Measurements from ENCODE around the gene TPCN1. TPM values are rescaled to one million over a fixed set of nuclear protein-coding genes. Genes with fewer than 3 reads are reported as not detected.

Gene TPCN1
- total RNA-seq, 1 experiment from 2014 or later = 29.7 TPM

DNA sequence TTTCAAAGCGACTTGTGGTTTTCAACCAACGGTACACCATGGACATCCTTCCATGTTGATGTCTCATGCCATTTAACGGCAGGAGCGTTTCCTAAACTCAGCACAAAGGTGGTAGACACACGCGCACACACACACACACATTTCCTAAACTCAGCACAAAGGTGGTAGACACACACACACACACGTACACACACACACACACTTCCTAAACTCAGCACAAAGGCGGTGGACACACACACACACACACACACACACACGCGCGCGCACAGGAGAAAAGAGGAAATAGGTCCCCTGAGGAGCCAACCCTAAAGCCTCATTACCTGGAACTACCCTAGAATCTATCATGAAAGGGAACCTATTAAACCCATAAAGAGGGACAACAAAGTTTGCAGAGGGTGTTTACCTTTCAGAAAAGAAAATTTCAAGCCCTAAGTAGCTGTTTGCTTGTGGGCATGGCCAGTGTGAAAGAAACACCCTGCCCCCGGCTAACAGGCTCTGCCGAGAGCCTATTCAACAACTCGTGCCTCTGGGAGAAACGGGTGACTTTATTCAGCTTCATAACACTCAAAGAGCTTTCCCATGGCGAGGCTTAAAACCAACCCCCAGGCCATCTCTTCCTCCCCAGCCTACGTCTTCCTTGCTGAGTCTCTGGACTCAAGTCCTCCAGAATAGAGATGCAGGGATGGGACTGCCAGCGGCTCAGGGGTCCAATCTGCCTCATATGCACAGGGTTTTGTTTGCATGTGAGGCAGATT is 81.8 kb downstream of the TPCN1 start:
- Histone ChIP-seq H4K20me1 (ENCODE audit: insufficient read depth) (no peaks in the 10 kb centered on the region), H2AFZ (ENCODE audit: low read depth, low read length, poor library complexity, severe bottlenecking) (no peak overlapping the region), H3K79me2 (ENCODE audit: insufficient read depth, low read length) (no peaks in the 10 kb centered on the region), H3K4me3 (replicated peaks in 1 of 2; ENCODE audit: low read depth in 1 of 2, low read length in 2 of 2) (no peak overlapping the region), H3K9me2 (ENCODE audit: insufficient read depth) (no peaks in the 10 kb centered on the region), H3K4me1 (ENCODE audit: control insufficient read depth in 1 of 2, insufficient read depth in 2 of 2, low read length in 2 of 2) (peaks cover 22 to 33% of the 10 kb centered on the region in 2 experiments), H3K4me2 (ENCODE audit: low read length) (no peak overlapping the region), H3K27ac (ENCODE audit: low read depth, low read length) (no peak overlapping the region), H3K9ac (ENCODE audit: low read length) (no peak overlapping the region), H3K27me3 (ENCODE audit: insufficient read depth, low read length) (no peaks in the 10 kb centered on the region), H3K36me3 (ENCODE audit: control insufficient read depth in 1 of 2, insufficient read depth in 2 of 2, low read length in 2 of 2) (peaks cover 3 to 14% of the 10 kb centered on the region in 2 experiments; a peak in 3 of 4 replicates), H3K9me3 (ENCODE audit: control insufficient read depth in 1 of 2, insufficient read depth in 1 of 2, low read depth in 1 of 2, low read length in 2 of 2) (no peaks in the 10 kb centered on the region)
- intact Hi-C loops (cut with micrococcal nuclease) = no loop called here
- POLR2A ChIA-PET = no interaction called here
- no peak for DNase-seq (ENCODE audit: low read depth, low spot score)
- CTCF ChIA-PET = no interaction called here
- ATAC-seq = no peak
- RAD21 ChIA-PET (ENCODE audit: low non-redundant PET in 1 of 2, low total read pairs in 2 of 2, uncharacterized antibody in 2 of 2, unreplicated experiment in 2 of 2) = no interaction called here
- no TSS peak for BruUV-seq (replicated peaks)
- TF ChIP-seq CBX3 (IDR thresholded peaks at IDR 0.05; ENCODE audit: low read depth) (no peak), EZH2 (IDR thresholded peaks at IDR 0.05) (no peak), ZNF274 (IDR thresholded peaks at IDR 0.05; ENCODE audit: low read depth, low read length) (no peak), POLR2A (IDR thresholded peaks at IDR 0.05; ENCODE audit: borderline replicate concordance, extremely low read depth, insufficient read depth, insufficient read length) (no peak), CEBPB (IDR thresholded peaks at IDR 0.05; ENCODE audit: low read depth) (no peak)
- TF ChIP-seq, protein P1, sequence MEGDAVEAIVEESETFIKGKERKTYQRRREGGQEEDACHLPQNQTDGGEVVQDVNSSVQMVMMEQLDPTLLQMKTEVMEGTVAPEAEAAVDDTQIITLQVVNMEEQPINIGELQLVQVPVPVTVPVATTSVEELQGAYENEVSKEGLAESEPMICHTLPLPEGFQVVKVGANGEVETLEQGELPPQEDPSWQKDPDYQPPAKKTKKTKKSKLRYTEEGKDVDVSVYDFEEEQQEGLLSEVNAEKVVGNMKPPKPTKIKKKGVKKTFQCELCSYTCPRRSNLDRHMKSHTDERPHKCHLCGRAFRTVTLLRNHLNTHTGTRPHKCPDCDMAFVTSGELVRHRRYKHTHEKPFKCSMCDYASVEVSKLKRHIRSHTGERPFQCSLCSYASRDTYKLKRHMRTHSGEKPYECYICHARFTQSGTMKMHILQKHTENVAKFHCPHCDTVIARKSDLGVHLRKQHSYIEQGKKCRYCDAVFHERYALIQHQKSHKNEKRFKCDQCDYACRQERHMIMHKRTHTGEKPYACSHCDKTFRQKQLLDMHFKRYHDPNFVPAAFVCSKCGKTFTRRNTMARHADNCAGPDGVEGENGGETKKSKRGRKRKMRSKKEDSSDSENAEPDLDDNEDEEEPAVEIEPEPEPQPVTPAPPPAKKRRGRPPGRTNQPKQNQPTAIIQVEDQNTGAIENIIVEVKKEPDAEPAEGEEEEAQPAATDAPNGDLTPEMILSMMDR (IDR thresholded peaks at IDR 0.05 in 2 of 3, conservative IDR thresholded peaks at IDR 0.05 in 1 of 3; ENCODE audit: borderline replicate concordance in 1 of 3, insufficient read depth in 1 of 3, low read depth in 2 of 3, low read length in 2 of 3) = no peak
- TF ChIP-seq, protein P2, sequence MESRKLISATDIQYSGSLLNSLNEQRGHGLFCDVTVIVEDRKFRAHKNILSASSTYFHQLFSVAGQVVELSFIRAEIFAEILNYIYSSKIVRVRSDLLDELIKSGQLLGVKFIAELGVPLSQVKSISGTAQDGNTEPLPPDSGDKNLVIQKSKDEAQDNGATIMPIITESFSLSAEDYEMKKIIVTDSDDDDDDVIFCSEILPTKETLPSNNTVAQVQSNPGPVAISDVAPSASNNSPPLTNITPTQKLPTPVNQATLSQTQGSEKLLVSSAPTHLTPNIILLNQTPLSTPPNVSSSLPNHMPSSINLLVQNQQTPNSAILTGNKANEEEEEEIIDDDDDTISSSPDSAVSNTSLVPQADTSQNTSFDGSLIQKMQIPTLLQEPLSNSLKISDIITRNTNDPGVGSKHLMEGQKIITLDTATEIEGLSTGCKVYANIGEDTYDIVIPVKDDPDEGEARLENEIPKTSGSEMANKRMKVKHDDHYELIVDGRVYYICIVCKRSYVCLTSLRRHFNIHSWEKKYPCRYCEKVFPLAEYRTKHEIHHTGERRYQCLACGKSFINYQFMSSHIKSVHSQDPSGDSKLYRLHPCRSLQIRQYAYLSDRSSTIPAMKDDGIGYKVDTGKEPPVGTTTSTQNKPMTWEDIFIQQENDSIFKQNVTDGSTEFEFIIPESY (IDR thresholded peaks at IDR 0.05; ENCODE audit: extremely low read depth, insufficient replicate concordance, low read length) = no peak
- TF ChIP-seq, protein P3, sequence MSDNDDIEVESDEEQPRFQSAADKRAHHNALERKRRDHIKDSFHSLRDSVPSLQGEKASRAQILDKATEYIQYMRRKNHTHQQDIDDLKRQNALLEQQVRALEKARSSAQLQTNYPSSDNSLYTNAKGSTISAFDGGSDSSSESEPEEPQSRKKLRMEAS (IDR thresholded peaks at IDR 0.05) = no peak

Data from HCT116 (cell line).